HCT116 (cell line): ENCODE data around the gene TTC36. TPM values are rescaled to one million over a fixed set of nuclear protein-coding genes. Genes with fewer than 3 reads are reported as not detected.

Source experiments
- ATAC-seq: fragments of 200-7000 bp; cut with Tn5 transposase; 2 replicates; pipeline ENCODE4 v1.9.1; 2020; ENCODE audit warnings: mild to moderate bottlenecking, moderate library complexity
- BruUV-seq: library from RNA; stranded (reverse); fragments of 400-500 nt; replicated peaks from 2 replicates; lab custom pipeline; 2021; lab: Mats Ljungman, UMichigan
- CTCF ChIA-PET: fragments of 300-600 bp; sonication (Branson Sonifier 250); formaldehyde crosslinking; loops from one replicate; lab custom pipeline; 2021; ENCODE audit warnings: antibody characterized with exemption; lab: Charles Lee
- POLR2A ChIA-PET: fragments of 300-600, 350-600 bp; sonication (Branson Sonifier 250); formaldehyde crosslinking; loops from one replicate; lab custom pipeline; 2021; ENCODE audit warnings: antibody characterized with exemption; lab: Charles Lee
- RAD21 ChIA-PET, 2 experiments: fragments of 300-600 bp; sonication (Branson Sonifier 250); formaldehyde crosslinking; loops; one replicate each; lab custom pipeline; 2023; ENCODE audit warnings: low total read pairs in 2 of 2; ENCODE audit not compliant: uncharacterized antibody in 2 of 2, unreplicated experiment in 2 of 2, low non-redundant PET in 1 of 2; lab: Charles Lee
- DNase-seq: peaks from one replicate; pipeline ENCODE4 v3.0.0-alpha.2; 2010; ENCODE audit warnings: low read depth, low spot score
- H2AFZ ChIP-seq: fragments of 200-600 bp; shearing (Covaris generic), sonication (generic); 2 replicates; pipeline ENCODE4 v1.6.1; 2017; ENCODE audit warnings: low read depth, mixed run types, mixed read lengths, antibody characterized with exemption, low read length; ENCODE audit not compliant: poor library complexity, severe bottlenecking
- H3K27ac ChIP-seq: 2 replicates; pipeline ENCODE4 v1.5.1; 2012; ENCODE audit warnings: low read depth, low read length
- H3K27me3 ChIP-seq: fragments of 200-600 bp; sonication (generic); 2 replicates; pipeline ENCODE4 v1.6.1; 2016; ENCODE audit warnings: mixed run types, low read length, mixed read lengths; ENCODE audit not compliant: insufficient read depth
- H3K36me3 ChIP-seq, 2 experiments: fragments of 200-500 bp in 1 of 2; fragments of 200-600 bp in 1 of 2; sonication (Bioruptor generic) in 1 of 2; sonication (generic) in 1 of 2; 2 replicates each; pipeline versions ENCODE4 v1.5.1 to v1.6.1; 2014 to 2016; ENCODE audit warnings: low read length in 2 of 2, inconsistent platforms in 1 of 2, mixed read lengths in 1 of 2, mixed run types in 1 of 2; ENCODE audit not compliant: insufficient read depth in 2 of 2, control insufficient read depth in 1 of 2
- H3K4me1 ChIP-seq, 2 experiments: fragments of 200-600 bp in 1 of 2; sonication (generic) in 1 of 2; 2 replicates each; pipeline versions ENCODE4 v1.5.1 to v1.6.1; 2012 to 2017; ENCODE audit warnings: low read length in 2 of 2, inconsistent platforms in 1 of 2, mild to moderate bottlenecking in 1 of 2, mixed read lengths in 1 of 2, mixed run types in 1 of 2, moderate library complexity in 1 of 2; ENCODE audit not compliant: insufficient read depth in 2 of 2, control insufficient read depth in 1 of 2
- H3K4me2 ChIP-seq: fragments of 200-600 bp; sonication (generic); 2 replicates; pipeline ENCODE4 v1.6.1; 2017; ENCODE audit warnings: mixed run types, low read length, mixed read lengths
- H3K4me3 ChIP-seq, 2 experiments: fragments of 200-600 bp in 1 of 2; sonication (generic) in 1 of 2; replicated peaks in 1 of 2; 2 replicates each; pipeline ENCODE4 v1.5.1; 2011 to 2016; ENCODE audit warnings: low read length in 2 of 2, control low read depth in 1 of 2, low read depth in 1 of 2, mild to moderate bottlenecking in 1 of 2, mixed read lengths in 1 of 2, mixed run types in 1 of 2
- H3K79me2 ChIP-seq: fragments of 200-600 bp; sonication (generic); 2 replicates; pipeline ENCODE4 v1.6.1; 2017; ENCODE audit warnings: mild to moderate bottlenecking, mixed run types, low read length, moderate library complexity, mixed read lengths; ENCODE audit not compliant: insufficient read depth
- H3K9ac ChIP-seq: fragments of 200-600 bp; sonication (generic); 2 replicates; pipeline ENCODE4 v1.6.1; 2016; ENCODE audit warnings: low read length, mixed read lengths
- H3K9me2 ChIP-seq: fragments of 200-600 bp; sonication (generic), shearing (Covaris generic); 2 replicates; pipeline ENCODE4 v1.6.1; 2017; ENCODE audit warnings: mixed run types, mild to moderate bottlenecking, moderate library complexity; ENCODE audit not compliant: insufficient read depth
- H3K9me3 ChIP-seq, 2 experiments: fragments of 200-500 bp in 1 of 2; fragments of 200-600 bp in 1 of 2; sonication (Bioruptor generic) in 1 of 2; sonication (generic) in 1 of 2; 2 replicates each; pipeline ENCODE4 v1.6.1; 2014 to 2017; ENCODE audit warnings: low read length in 2 of 2, mixed read lengths in 2 of 2, inconsistent platforms in 1 of 2, low read depth in 1 of 2, mild to moderate bottlenecking in 1 of 2, mixed run types in 1 of 2, moderate library complexity in 1 of 2; ENCODE audit not compliant: control insufficient read depth in 1 of 2, insufficient read depth in 1 of 2
- H4K20me1 ChIP-seq: fragments of 200-600 bp; sonication (generic), shearing (Covaris generic); 2 replicates; pipeline ENCODE4 v1.6.1; 2017; ENCODE audit warnings: mixed run types, mild to moderate bottlenecking, moderate library complexity; ENCODE audit not compliant: insufficient read depth
- CBX3 ChIP-seq: IDR thresholded peaks from 2 replicates; pipeline ENCODE4 v1.6.1; 2012; ENCODE audit warnings: low read depth
- EGR1 ChIP-seq: IDR thresholded peaks from 2 replicates; pipeline ENCODE4 v1.6.1; 2012; ENCODE audit warnings: low read depth
- ELF1 ChIP-seq: IDR thresholded peaks from 2 replicates; pipeline ENCODE4 v1.6.1; 2012; ENCODE audit warnings: low read depth, borderline replicate concordance
- EZH2 ChIP-seq: fragments of 200-600 bp; sonication (generic); IDR thresholded peaks from 2 replicates; pipeline ENCODE4 v1.6.1; 2017; ENCODE audit warnings: antibody characterized with exemption, mixed run types
- SRF ChIP-seq: IDR thresholded peaks from 2 replicates; pipeline ENCODE4 v1.6.1; 2012; ENCODE audit warnings: low read depth
- intact Hi-C: fragments of 100-400 bp; cut with micrococcal nuclease; formaldehyde crosslinking; loops from 2 replicates; pipeline ENCODE4 v1.10.0; 2022
- total RNA-seq: library from RNA; stranded (reverse); gene quantifications from one replicate; pipeline ENCODE4 v1.2.1, GENCODE V29; 2021; ENCODE audit not compliant: unreplicated experiment
- TF ChIP-seq, protein P1 (sequence below), 3 experiments: fragments of 200-600 bp in 1 of 3; sonication (generic) in 1 of 3; IDR thresholded peaks in 2 of 3; conservative IDR thresholded peaks in 1 of 3; 2 replicates each; pipeline ENCODE4 v1.5.1; 2012 to 2017; ENCODE audit warnings: low read depth in 2 of 3, low read length in 2 of 3, antibody characterized with exemption in 1 of 3, borderline replicate concordance in 1 of 3, control low read depth in 1 of 3, mild to moderate bottlenecking in 1 of 3, mixed read lengths in 1 of 3, mixed run types in 1 of 3, moderate library complexity in 1 of 3; ENCODE audit not compliant: insufficient read depth in 1 of 3

TTC36 gene
- total RNA-seq, 1 experiment from 2014 or later = 0.47 TPM

DNA sequence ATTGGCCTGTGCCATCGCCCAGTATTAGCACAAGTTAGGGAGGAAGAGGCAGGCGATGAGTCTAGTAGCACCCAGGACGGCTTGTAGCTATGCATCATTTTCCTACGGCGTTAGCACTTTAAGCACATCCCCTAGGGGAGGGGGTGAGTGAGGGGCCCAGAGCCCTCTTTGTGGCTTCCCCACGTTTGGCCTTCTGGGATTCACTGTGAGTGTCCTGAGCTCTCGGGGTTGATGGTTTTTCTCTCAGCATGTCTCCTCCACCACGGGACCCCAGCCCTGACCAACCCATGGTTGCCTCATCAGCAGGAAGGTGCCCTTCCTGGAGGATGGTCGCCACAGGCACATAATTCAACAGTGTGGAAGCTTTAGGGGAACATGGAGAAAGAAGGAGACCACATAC is 8.0 kb downstream of the TTC36 start:
- Histone ChIP-seq H3K27me3 (no peaks in the 10 kb centered on the region), H3K4me2 (no peak overlapping the region), H3K9me3 (no peaks in the 10 kb centered on the region), H3K9ac (no peak overlapping the region), H3K4me1 (peaks cover 23 to 36% of the 10 kb centered on the region in 2 experiments), H4K20me1 (no peaks in the 10 kb centered on the region), H2AFZ (no peak overlapping the region), H3K79me2 (no peaks in the 10 kb centered on the region), H3K4me3 (no peak overlapping the region), H3K27ac (no peak overlapping the region), H3K9me2 (no peaks in the 10 kb centered on the region), H3K36me3 (no peaks in the 10 kb centered on the region; a peak in 1 of 4 replicates)
- intact Hi-C loops = no loop called here
- ChIA-PET CTCF (no interaction called here), RAD21 (no interaction called here), POLR2A (no interaction called here)
- TF ChIP-seq SRF = no peak
- no TSS peak for BruUV-seq
- ATAC-seq = no peak
- no peak for DNase-seq

DNA sequence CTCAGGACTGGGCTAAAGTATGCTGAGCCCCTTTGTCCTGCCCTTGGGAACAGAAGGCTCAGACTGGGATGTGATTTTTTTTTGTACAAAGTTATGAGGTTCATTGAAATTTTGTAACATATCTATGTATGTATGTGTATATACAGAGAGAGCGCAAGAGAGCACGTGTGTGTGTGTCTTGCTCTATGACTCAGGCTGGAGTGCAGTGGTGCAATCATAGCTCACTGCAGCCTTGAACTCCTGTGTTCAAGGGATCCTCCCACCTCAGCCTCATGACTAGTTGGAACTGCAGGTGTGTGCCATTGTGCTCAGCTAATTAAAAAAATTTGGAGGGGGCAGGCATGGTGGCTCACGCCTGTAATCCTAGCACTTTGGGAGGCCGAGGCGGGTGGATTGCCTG is 9.5 kb downstream of the TTC36 start:
- Histone ChIP-seq H2AFZ (no peak overlapping the region), H4K20me1 (no peaks in the 10 kb centered on the region), H3K4me3 (no peak overlapping the region), H3K27me3 (no peaks in the 10 kb centered on the region), H3K36me3 (no peaks in the 10 kb centered on the region; a peak in 1 of 4 replicates), H3K27ac (no peak overlapping the region; the same call in 1 of the 2 replicates), H3K4me2 (no peak overlapping the region), H3K9ac (no peak overlapping the region), H3K9me3 (no peaks in the 10 kb centered on the region), H3K9me2 (no peaks in the 10 kb centered on the region), H3K4me1 (peaks cover 22 to 28% of the 10 kb centered on the region in 2 experiments), H3K79me2 (no peaks in the 10 kb centered on the region)
- ChIA-PET CTCF (no interaction called here), RAD21 (no interaction called here), POLR2A (no interaction called here)
- TF ChIP-seq EGR1 = no peak
- no peak for TF ChIP-seq ELF1
- TF ChIP-seq, protein P1, sequence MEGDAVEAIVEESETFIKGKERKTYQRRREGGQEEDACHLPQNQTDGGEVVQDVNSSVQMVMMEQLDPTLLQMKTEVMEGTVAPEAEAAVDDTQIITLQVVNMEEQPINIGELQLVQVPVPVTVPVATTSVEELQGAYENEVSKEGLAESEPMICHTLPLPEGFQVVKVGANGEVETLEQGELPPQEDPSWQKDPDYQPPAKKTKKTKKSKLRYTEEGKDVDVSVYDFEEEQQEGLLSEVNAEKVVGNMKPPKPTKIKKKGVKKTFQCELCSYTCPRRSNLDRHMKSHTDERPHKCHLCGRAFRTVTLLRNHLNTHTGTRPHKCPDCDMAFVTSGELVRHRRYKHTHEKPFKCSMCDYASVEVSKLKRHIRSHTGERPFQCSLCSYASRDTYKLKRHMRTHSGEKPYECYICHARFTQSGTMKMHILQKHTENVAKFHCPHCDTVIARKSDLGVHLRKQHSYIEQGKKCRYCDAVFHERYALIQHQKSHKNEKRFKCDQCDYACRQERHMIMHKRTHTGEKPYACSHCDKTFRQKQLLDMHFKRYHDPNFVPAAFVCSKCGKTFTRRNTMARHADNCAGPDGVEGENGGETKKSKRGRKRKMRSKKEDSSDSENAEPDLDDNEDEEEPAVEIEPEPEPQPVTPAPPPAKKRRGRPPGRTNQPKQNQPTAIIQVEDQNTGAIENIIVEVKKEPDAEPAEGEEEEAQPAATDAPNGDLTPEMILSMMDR (IDR thresholded peaks at IDR 0.05 in 2 of 3, conservative IDR thresholded peaks at IDR 0.05 in 1 of 3; ENCODE audit: borderline replicate concordance in 1 of 3, insufficient read depth in 1 of 3, low read depth in 2 of 3, low read length in 2 of 3) = no peak
- TF ChIP-seq EZH2 = no peak
- no peak for TF ChIP-seq CBX3
- ATAC-seq = no peak
- intact Hi-C loops = no loop called here
- no TSS peak for BruUV-seq
- no peak for DNase-seq
